ENCODE results near the gene OR2S2. TPM values are rescaled to one million over a fixed set of nuclear protein-coding genes. Genes with fewer than 3 reads are reported as not detected.

OR2S2 gene
- total RNA-seq, 1 donor from 2014 or later, result not detected

GRCh38 chr9:35945341-35946018 lies 12.5 kb downstream of the OR2S2 start:
- intact Hi-C loops (cut with micrococcal nuclease), result loop anchor here (1.0 kb wide), 2 partner anchors 42 to 155 kb away; no protein-coding TSS in a partner anchor
- H3K36me3 Mint-ChIP-seq (ENCODE audit: low read depth), result no peaks in the 10 kb centered on the region
- ATAC-seq (ENCODE audit: low read depth), result peak; percentile 47
- H3K4me1 Mint-ChIP-seq, result peaks cover 3% of the 10 kb centered on the region
- TF ChIP-seq CTCF (IDR thresholded peaks at IDR 0.05), result peak; percentile 67
- peaks cover 21% of the 10 kb centered on the region for H3K27me3 Mint-ChIP-seq
- ChIA-PET CTCF (interaction anchor here (0.6 to 4.7 kb wide), 7 partner anchors 8 to 63 kb away, joined by 3 to 38 read pairs (median 4); partner anchors contain the start of gene SPAAR), POLR2A (no interaction called here)
- no peaks in the 10 kb centered on the region for H3K9me3 Mint-ChIP-seq
- DNase-seq, result peak; percentile 27
- H3K27ac Mint-ChIP-seq, result no peak overlapping the region
- no peak overlapping the region for H3K4me3 Mint-ChIP-seq

- no peak overlapping the region for H3K27ac Mint-ChIP-seq
- peaks cover 21% of the 10 kb centered on the region for H3K27me3 Mint-ChIP-seq
- peaks cover 3% of the 10 kb centered on the region for H3K4me1 Mint-ChIP-seq
- intact Hi-C loops (cut with micrococcal nuclease), result loop anchor here (1.0 kb wide), 2 partner anchors 42 to 155 kb away; no protein-coding TSS in a partner anchor
- H3K36me3 Mint-ChIP-seq (ENCODE audit: low read depth), result no peaks in the 10 kb centered on the region
- DNase-seq, result no peak
- H3K9me3 Mint-ChIP-seq, result no peaks in the 10 kb centered on the region
- POLR2A ChIA-PET, result no interaction called here
- no peak overlapping the region for H3K4me3 Mint-ChIP-seq
- CTCF ChIA-PET, result interaction anchor here (0.6 to 4.7 kb wide), 7 partner anchors 8 to 118 kb away, joined by 3 to 38 read pairs (median 4); partner anchors contain the start of gene SPAAR
- no peak for TF ChIP-seq CTCF (IDR thresholded peaks at IDR 0.05)
- ATAC-seq (ENCODE audit: low read depth), result no peak
These were observed 13.1 kb downstream of the OR2S2 start for GRCh38 chr9:35944841-35945240.

GRCh38 chr9:35944173-35944572 lies 13.8 kb downstream of the OR2S2 start:
- no peak overlapping the region for H3K4me3 Mint-ChIP-seq
- ChIA-PET CTCF (interaction anchor here (0.9 to 4.7 kb wide), 6 partner anchors 9 to 118 kb away, joined by 3 to 38 read pairs (median 6); partner anchors contain the start of gene SPAAR), POLR2A (no interaction called here)
- no peak for TF ChIP-seq CTCF (IDR thresholded peaks at IDR 0.05)
- H3K4me1 Mint-ChIP-seq, result peaks cover 3% of the 10 kb centered on the region
- H3K9me3 Mint-ChIP-seq, result no peaks in the 10 kb centered on the region
- H3K27ac Mint-ChIP-seq, result no peak overlapping the region
- H3K27me3 Mint-ChIP-seq, result peaks cover 21% of the 10 kb centered on the region
- DNase-seq, result no peak
- no peaks in the 10 kb centered on the region for H3K36me3 Mint-ChIP-seq (ENCODE audit: low read depth)
- no peak for ATAC-seq (ENCODE audit: low read depth)
- intact Hi-C loops (cut with micrococcal nuclease), result no loop called here

GRCh38 chr9:35942286-35942685 lies 15.7 kb downstream of the OR2S2 start:
- H3K4me3 Mint-ChIP-seq, result no peak overlapping the region
- no peak for TF ChIP-seq CTCF (IDR thresholded peaks at IDR 0.05)
- intact Hi-C loops (cut with micrococcal nuclease), result no loop called here
- no peak overlapping the region for H3K27ac Mint-ChIP-seq
- DNase-seq (no peak), ATAC-seq (ENCODE audit: low read depth) (no peak)
- H3K9me3 Mint-ChIP-seq, result no peaks in the 10 kb centered on the region
- no peaks in the 10 kb centered on the region for H3K36me3 Mint-ChIP-seq (ENCODE audit: low read depth)
- H3K27me3 Mint-ChIP-seq, result peaks cover 19% of the 10 kb centered on the region
- CTCF ChIA-PET, result interaction anchor here (2.4 kb wide), 1 partner anchor 13 kb away, joined by 6 read pairs; no protein-coding TSS in a partner anchor
- H3K4me1 Mint-ChIP-seq, result peaks cover 17% of the 10 kb centered on the region
- POLR2A ChIA-PET, result no interaction called here
